Loucy (cell line): ENCODE data around the gene MPRIP.

Source experiments
- EZH2phosphoT487 ChIP-seq: fragments of 200-600 bp; IDR thresholded peaks from 2 replicates; pipeline ENCODE4 v1.6.1; 2018; ENCODE audit warnings: antibody characterized with exemption, mild to moderate bottlenecking, moderate library complexity, borderline replicate concordance
- TF ChIP-seq, protein P1 (sequence below): fragments of 200-600 bp; sonication (generic); conservative IDR thresholded peaks from 2 replicates; pipeline ENCODE4 v1.5.1; 2014; ENCODE audit warnings: mild to moderate bottlenecking, antibody characterized with exemption, low read length

DNA sequence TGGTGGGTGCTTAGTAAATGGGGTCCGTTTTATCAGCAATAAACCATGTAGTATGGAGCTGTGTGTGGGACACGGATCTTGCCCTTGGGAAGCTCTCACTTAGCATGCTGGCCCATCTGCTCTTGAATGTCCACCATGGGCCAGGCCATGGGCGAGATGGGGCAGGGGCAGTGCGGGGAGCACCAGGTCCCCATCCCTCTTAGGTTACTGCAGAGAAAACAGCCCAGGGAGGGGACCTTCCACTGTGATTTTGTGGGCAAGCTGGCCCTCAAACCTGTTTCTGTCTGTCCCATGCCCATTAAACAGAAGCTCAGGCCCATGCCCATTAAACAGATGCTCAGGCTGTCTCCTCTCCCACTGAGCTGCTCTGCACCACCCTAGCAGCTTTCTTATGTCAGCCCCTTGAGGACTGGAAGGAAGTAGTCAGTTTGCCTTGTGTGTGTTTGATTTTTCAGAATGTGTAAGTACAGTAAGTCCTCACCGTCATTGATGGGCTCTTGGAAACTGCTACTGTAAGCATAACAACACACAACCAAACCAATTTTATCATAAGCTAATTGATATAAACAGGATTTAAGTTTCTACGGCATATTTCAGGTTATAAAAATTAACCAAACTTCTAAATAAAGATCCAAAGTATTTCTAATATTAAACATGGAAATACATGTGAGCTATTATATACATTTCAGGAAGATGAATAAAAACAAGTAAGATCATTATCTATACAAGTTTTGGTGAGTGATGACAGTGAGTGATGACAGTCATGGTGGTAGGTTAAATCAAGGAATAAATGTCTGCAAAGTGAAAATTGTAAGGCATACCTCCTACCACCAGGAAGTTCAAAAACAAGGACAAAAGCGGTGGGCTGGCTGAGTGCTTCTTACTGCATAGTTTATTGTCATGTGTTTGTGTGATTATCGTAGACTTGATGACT, 11.5 kb downstream of the MPRIP start:
- TF ChIP-seq, protein P1, sequence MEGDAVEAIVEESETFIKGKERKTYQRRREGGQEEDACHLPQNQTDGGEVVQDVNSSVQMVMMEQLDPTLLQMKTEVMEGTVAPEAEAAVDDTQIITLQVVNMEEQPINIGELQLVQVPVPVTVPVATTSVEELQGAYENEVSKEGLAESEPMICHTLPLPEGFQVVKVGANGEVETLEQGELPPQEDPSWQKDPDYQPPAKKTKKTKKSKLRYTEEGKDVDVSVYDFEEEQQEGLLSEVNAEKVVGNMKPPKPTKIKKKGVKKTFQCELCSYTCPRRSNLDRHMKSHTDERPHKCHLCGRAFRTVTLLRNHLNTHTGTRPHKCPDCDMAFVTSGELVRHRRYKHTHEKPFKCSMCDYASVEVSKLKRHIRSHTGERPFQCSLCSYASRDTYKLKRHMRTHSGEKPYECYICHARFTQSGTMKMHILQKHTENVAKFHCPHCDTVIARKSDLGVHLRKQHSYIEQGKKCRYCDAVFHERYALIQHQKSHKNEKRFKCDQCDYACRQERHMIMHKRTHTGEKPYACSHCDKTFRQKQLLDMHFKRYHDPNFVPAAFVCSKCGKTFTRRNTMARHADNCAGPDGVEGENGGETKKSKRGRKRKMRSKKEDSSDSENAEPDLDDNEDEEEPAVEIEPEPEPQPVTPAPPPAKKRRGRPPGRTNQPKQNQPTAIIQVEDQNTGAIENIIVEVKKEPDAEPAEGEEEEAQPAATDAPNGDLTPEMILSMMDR = no peak
- TF ChIP-seq EZH2phosphoT487 = no peak
